GM12892 (cell line): ENCODE data around the gene MRPL32.

ENCODE experiments used
- POLR2A ChIP-seq: IDR thresholded peaks from 2 replicates; pipeline ENCODE4 v1.6.1; 2011; ENCODE audit warnings: low read depth, low read length, control low read depth
- POLR2AphosphoS5 ChIP-seq: IDR thresholded peaks from 2 replicates; pipeline ENCODE4 v1.6.1; 2011; ENCODE audit warnings: low read depth, low read length, control low read depth
- TAF1 ChIP-seq: IDR thresholded peaks from 2 replicates; pipeline ENCODE4 v1.6.1; 2011; ENCODE audit warnings: low read depth, mild to moderate bottlenecking, control low read depth, low read length, borderline replicate concordance

GRCh38 chr7:42945821-42946626 is 13.8 kb downstream of the MRPL32 start:
- TF ChIP-seq POLR2A, result no peak
- TF ChIP-seq TAF1, result no peak
- no peak for TF ChIP-seq POLR2AphosphoS5
